Measurements from ENCODE around the gene POLR3A.
"Not testable (repeated sequence)": the region's sequence is repeated elsewhere in the genome, so short reads cannot be mapped to it uniquely, and the experiment has no call there.

POLR3A gene

GRCh38 chr10:78017856-78018255, 11.5 kb downstream of the POLR3A start:
- no peak for FAIRE-seq

GRCh38 chr10:78015546-78015945, 13.8 kb downstream of the POLR3A start:
- no peak for FAIRE-seq

- no peak for FAIRE-seq
These were observed 15.8 kb downstream of the POLR3A start for GRCh38 chr10:78013564-78013963.

GRCh38 chr10:78011065-78011464, 18.2 kb downstream of the POLR3A start:
- FAIRE-seq: no peak

- no peak for FAIRE-seq
These were observed 19.0 kb downstream of the POLR3A start for GRCh38 chr10:78010278-78010677.

GRCh38 chr10:78009662-78010061, 19.7 kb downstream of the POLR3A start:
- no peak for FAIRE-seq

GRCh38 chr10:78007172-78007571, 22.1 kb downstream of the POLR3A start:
- no peak for FAIRE-seq

GRCh38 chr10:78004215-78005026, 24.9 kb downstream of the POLR3A start:
- FAIRE-seq: no peak

- FAIRE-seq: no peak
These were observed 26.6 kb downstream of the POLR3A start for GRCh38 chr10:78002541-78003288.

GRCh38 chr10:78000956-78001472, 28.3 kb downstream of the POLR3A start:
- no peak for FAIRE-seq

- no peak for FAIRE-seq
These were observed 29.1 kb downstream of the POLR3A start for GRCh38 chr10:78000206-78000605.

- not testable (repeated sequence) for FAIRE-seq
These were observed 30.5 kb downstream of the POLR3A start for GRCh38 chr10:77998780-77999179.

GRCh38 chr10:77993620-77994019, 35.7 kb downstream of the POLR3A start:
- no peak for FAIRE-seq

GRCh38 chr10:77989081-77989724, 40.1 kb downstream of the POLR3A start:
- FAIRE-seq: no peak

- no peak for FAIRE-seq
These were observed 41.6 kb downstream of the POLR3A start for GRCh38 chr10:77987671-77988255.

- no peak for FAIRE-seq
These were observed 44.3 kb downstream of the POLR3A start for GRCh38 chr10:77984986-77985385.

- FAIRE-seq: no peak
These were observed 45.7 kb downstream of the POLR3A start for GRCh38 chr10:77983384-77984341.

- FAIRE-seq: no peak
These were observed 48.0 kb downstream of the POLR3A start for GRCh38 chr10:77981281-77981680.

GRCh38 chr10:77979221-77979620, 50.1 kb downstream of the POLR3A start:
- FAIRE-seq: no peak

- no peak for FAIRE-seq
These were observed 51.0 kb downstream of the POLR3A start for GRCh38 chr10:77978360-77978759.

GRCh38 chr10:77977934-77978333, 51.4 kb downstream of the POLR3A start:
- no peak for FAIRE-seq

- FAIRE-seq: no peak
These were observed 52.3 kb downstream of the POLR3A start for GRCh38 chr10:77977016-77977415.
